Osteocyte (in vitro differentiated cells): ENCODE measurements around the gene CCR5. TPM values are rescaled to one million over a fixed set of nuclear protein-coding genes. Genes with fewer than 3 reads are reported as not detected.

Source experiments
- DNase-seq: peaks from one replicate; pipeline ENCODE4 v3.0.0; 2021; ENCODE audit warnings: mixed read lengths; ENCODE audit not compliant: unreplicated experiment; ENCODE audit errors: extremely low spot score
- H3K27ac Mint-ChIP-seq: one replicate; pipeline ENCODE4 v1.8.0; 2021; ENCODE audit warnings: mild to moderate bottlenecking, mixed read lengths; ENCODE audit not compliant: unreplicated experiment
- H3K27me3 Mint-ChIP-seq: one replicate; pipeline ENCODE4 v1.8.0; 2021; ENCODE audit warnings: mixed read lengths; ENCODE audit not compliant: unreplicated experiment
- H3K36me3 Mint-ChIP-seq: one replicate; pipeline ENCODE4 v1.8.0; 2021; ENCODE audit warnings: mixed read lengths; ENCODE audit not compliant: unreplicated experiment
- H3K4me1 Mint-ChIP-seq: one replicate; pipeline ENCODE4 v1.8.0; 2021; ENCODE audit warnings: mixed read lengths; ENCODE audit not compliant: unreplicated experiment
- H3K4me3 Mint-ChIP-seq: one replicate; pipeline ENCODE4 v1.8.0; 2021; ENCODE audit warnings: mild to moderate bottlenecking, moderate library complexity, mixed read lengths; ENCODE audit not compliant: unreplicated experiment
- H3K9me3 Mint-ChIP-seq: one replicate; pipeline ENCODE4 v1.8.0; 2021; ENCODE audit warnings: mixed read lengths; ENCODE audit not compliant: unreplicated experiment
- total RNA-seq: library from RNA; stranded (reverse); gene quantifications from 2 replicates; pipeline ENCODE4 v1.2.1, GENCODE V29; 2021
- TF ChIP-seq, protein P1 (sequence below): fragments of 200-600 bp; sonication (generic); IDR thresholded peaks from 2 replicates; pipeline ENCODE4 v1.5.0; 2021; ENCODE audit warnings: antibody characterized with exemption, mild to moderate bottlenecking, moderate library complexity

The CCR5 gene
- total RNA-seq, 1 donor from 2014 or later = not detected

DNA sequence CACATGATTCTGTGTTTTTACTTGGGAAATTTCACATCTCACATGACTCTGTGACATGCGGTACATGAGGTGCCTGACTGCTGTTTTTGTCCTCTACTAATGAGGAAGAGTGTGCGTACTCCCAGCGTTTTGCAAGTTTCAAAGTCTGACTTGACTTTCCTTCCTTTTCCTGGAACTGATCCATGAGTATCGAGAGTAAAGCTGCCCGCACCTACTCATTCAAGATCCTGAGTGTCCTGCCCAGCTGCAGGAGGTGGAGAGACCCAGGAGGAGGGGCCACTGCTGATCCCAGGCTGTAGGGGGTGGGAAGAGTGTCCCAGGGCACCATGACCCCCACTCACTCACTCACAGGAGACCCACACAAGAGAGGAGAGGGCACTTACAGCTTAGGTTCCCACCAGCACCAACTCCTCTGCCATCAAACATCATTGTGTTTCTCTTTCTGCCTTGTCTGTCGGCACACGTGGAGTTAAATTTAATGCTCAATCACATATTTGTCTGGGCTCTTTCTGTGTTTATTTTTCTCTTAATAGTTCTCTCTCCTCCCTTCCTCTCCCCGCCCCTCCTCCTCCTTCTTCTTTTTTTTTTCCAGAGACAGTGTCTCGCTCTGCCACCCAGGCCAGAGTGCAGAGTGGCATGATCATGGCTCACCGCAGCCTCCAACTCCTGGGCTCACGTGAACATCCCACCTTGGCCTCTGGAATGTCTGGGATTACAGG, 34.7 kb downstream of the CCR5 start:
- H3K4me1 Mint-ChIP-seq = peaks cover 34% of the 10 kb centered on the region
- H3K27ac Mint-ChIP-seq = no peak overlapping the region
- peaks cover 4% of the 10 kb centered on the region for H3K9me3 Mint-ChIP-seq
- DNase-seq = no peak
- H3K27me3 Mint-ChIP-seq = no peaks in the 10 kb centered on the region
- H3K36me3 Mint-ChIP-seq = no peaks in the 10 kb centered on the region
- no peak overlapping the region for H3K4me3 Mint-ChIP-seq
- TF ChIP-seq, protein P1, sequence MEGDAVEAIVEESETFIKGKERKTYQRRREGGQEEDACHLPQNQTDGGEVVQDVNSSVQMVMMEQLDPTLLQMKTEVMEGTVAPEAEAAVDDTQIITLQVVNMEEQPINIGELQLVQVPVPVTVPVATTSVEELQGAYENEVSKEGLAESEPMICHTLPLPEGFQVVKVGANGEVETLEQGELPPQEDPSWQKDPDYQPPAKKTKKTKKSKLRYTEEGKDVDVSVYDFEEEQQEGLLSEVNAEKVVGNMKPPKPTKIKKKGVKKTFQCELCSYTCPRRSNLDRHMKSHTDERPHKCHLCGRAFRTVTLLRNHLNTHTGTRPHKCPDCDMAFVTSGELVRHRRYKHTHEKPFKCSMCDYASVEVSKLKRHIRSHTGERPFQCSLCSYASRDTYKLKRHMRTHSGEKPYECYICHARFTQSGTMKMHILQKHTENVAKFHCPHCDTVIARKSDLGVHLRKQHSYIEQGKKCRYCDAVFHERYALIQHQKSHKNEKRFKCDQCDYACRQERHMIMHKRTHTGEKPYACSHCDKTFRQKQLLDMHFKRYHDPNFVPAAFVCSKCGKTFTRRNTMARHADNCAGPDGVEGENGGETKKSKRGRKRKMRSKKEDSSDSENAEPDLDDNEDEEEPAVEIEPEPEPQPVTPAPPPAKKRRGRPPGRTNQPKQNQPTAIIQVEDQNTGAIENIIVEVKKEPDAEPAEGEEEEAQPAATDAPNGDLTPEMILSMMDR = no peak

DNA sequence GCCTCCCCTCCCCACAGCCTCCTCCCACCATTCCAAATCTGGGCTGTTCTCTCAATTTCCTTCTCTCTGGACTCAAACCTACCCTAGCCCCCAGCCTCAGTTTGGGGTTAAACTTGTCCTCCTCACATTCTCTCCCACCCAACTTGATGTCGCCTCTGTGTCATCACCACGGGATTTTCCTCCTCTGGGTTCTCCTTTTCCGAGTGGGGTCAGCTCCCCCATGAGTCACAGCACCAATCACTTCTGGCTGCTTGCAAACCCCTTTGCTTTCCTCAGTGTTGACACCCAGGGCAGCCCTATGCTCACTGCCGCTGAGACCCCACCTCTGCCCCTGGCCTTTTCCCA, 35.7 kb downstream of the CCR5 start:
- Mint-ChIP-seq H3K27me3 (no peaks in the 10 kb centered on the region), H3K36me3 (no peaks in the 10 kb centered on the region), H3K4me3 (no peak overlapping the region), H3K27ac (peak overlapping the region; percentile 75), H3K9me3 (peaks cover 4% of the 10 kb centered on the region), H3K4me1 (peaks cover 34% of the 10 kb centered on the region)
- TF ChIP-seq, protein P1 = no peak
- no peak for DNase-seq

DNA sequence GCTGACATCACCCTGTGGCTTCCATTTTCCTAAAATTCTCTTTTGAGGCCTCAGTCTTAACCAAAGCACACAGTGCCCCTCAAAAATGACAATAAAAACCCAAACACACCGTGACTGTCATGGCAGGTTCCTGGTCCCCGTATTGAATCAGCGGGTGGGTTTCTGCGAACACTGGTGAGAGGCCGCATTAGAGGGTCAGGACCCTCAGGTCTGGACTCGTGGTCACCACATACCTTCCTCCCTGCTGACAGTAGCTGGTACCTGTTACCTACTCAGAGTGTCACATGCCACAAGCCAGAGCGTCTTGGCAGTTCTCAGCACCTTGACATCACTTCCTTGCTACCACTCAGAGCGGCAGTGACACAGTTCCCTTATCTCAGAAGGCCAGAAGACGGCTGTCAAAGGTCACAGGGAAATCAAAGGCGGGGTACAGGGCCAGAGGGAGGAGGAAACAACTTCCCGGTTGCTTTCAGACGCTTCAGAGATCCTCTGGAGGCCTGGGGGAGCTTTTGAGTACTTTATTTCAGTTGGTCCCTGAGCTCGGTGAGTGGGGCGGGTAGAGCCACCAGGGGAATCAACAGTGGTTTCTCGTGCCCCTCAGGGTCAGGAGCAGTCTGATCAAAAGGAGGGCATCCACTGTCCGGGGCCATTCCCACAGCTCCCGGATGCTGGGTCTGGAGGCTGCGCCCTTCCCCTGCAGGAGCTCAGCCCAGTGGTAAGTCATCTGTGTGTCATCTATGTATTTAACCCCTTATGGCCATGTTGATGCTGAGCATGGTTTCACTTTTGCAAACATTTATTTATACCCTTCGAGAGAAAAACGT, 36.3 kb downstream of the CCR5 start, which contains the start of the genes CCR5AS and CCRL2:
Gene CCR5AS (minus strand): TSS at position 279 of the 824 bp plus-strand sequence.
Gene CCRL2 (plus strand): TSS at position 472 of the 824 bp plus-strand sequence. CDS start 821 bp downstream, outside the sequence.
- peaks cover 34% of the 10 kb centered on the region for H3K4me1 Mint-ChIP-seq
- H3K9me3 Mint-ChIP-seq = peaks cover 4% of the 10 kb centered on the region
- TF ChIP-seq, protein P1 = no peak
- no peaks in the 10 kb centered on the region for H3K27me3 Mint-ChIP-seq
- no peaks in the 10 kb centered on the region for H3K36me3 Mint-ChIP-seq
- H3K27ac Mint-ChIP-seq = peak within 1 kb of the TSS; percentile 75
- H3K4me3 Mint-ChIP-seq = peak within 1 kb of the TSS; percentile 56
- DNase-seq = no peak

DNA sequence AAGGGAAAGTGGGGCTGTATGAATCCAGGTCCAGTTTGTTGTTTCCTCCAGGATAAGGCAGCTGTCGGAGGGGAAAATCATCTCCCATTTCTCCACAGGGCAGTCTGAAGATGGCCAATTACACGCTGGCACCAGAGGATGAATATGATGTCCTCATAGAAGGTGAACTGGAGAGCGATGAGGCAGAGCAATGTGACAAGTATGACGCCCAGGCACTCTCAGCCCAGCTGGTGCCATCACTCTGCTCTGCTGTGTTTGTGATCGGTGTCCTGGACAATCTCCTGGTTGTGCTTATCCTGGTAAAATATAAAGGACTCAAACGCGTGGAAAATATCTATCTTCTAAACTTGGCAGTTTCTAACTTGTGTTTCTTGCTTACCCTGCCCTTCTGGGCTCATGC, 37.2 kb downstream of the CCR5 start:
- Mint-ChIP-seq H3K27me3 (no peaks in the 10 kb centered on the region), H3K4me3 (no peak overlapping the region), H3K9me3 (peaks cover 2% of the 10 kb centered on the region), H3K27ac (no peak overlapping the region), H3K36me3 (no peaks in the 10 kb centered on the region), H3K4me1 (peaks cover 38% of the 10 kb centered on the region)
- TF ChIP-seq, protein P1 = no peak
- DNase-seq = no peak

DNA sequence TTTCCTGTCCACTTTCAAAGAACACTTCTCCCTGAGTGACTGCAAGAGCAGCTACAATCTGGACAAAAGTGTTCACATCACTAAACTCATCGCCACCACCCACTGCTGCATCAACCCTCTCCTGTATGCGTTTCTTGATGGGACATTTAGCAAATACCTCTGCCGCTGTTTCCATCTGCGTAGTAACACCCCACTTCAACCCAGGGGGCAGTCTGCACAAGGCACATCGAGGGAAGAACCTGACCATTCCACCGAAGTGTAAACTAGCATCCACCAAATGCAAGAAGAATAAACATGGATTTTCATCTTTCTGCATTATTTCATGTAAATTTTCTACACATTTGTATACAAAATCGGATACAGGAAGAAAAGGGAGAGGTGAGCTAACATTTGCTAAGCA, 38.1 kb downstream of the CCR5 start:
- Mint-ChIP-seq H3K9me3 (no peaks in the 10 kb centered on the region), H3K4me3 (no peak overlapping the region), H3K27me3 (no peaks in the 10 kb centered on the region), H3K4me1 (peaks cover 36% of the 10 kb centered on the region), H3K36me3 (no peaks in the 10 kb centered on the region), H3K27ac (no peak overlapping the region)
- no peak for DNase-seq
- TF ChIP-seq, protein P1 = no peak
